ENCODE data around the gene MYO9B.

The MYO9B gene

DNA sequence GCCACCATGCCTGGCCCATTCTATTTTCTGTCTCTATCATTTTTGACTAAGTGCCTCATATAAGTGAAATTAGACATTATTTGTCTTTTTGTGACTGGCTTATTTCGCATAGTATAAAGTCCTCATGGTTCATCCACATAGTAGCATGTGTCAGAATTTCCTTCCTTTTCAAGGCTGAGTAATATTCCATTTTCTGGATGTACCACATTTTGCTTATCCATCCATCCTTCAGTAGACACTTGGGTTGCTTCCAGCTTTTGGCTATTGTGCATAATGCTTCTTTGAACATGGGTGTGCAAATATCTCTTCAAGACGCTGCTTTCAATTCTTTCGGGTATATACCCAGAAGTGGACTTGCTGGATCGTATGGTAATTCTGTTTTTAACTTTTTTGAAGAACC is 88.1 kb downstream of the MYO9B start:
- Histone ChIP-seq H3K4me2 (ENCODE audit: low read length) (no peak overlapping the region), H3K4me3 (ENCODE audit: low read length) (no peak overlapping the region), H3K9ac (ENCODE audit: low read length) (no peak overlapping the region), H3K36me3 (replicated peaks; ENCODE audit: low read depth, low read length) (peaks cover 70% of the 10 kb centered on the region), H3K27me3 (ENCODE audit: low read depth, low read length) (no peaks in the 10 kb centered on the region), H4K20me1 (ENCODE audit: insufficient read depth, low read length) (no peaks in the 10 kb centered on the region; the same call in 1 of the 2 replicates), H2AFZ (ENCODE audit: low read depth, low read length) (no peak overlapping the region), H3K9me3 (ENCODE audit: insufficient read depth, low read length) (no peaks in the 10 kb centered on the region), H3K79me2 (ENCODE audit: low read length) (no peaks in the 10 kb centered on the region), H3K4me1 (ENCODE audit: low read length) (no peaks in the 10 kb centered on the region), H3K27ac (ENCODE audit: low read length) (no peak overlapping the region)
- no peak for TF ChIP-seq CTCF (IDR thresholded peaks at IDR 0.05; ENCODE audit: low read depth, low read length)
- TF ChIP-seq EZH2phosphoT487 (IDR thresholded peaks at IDR 0.05; ENCODE audit: low read depth) = no peak

GRCh38 chr19:17164639-17165038 is 89.1 kb downstream of the MYO9B start:
- Histone ChIP-seq H3K9ac (ENCODE audit: low read length) (no peak overlapping the region), H4K20me1 (ENCODE audit: insufficient read depth, low read length) (no peaks in the 10 kb centered on the region; the same call in 1 of the 2 replicates), H2AFZ (ENCODE audit: low read depth, low read length) (no peak overlapping the region), H3K4me2 (ENCODE audit: low read length) (no peak overlapping the region), H3K79me2 (ENCODE audit: low read length) (no peaks in the 10 kb centered on the region), H3K27ac (ENCODE audit: low read length) (no peak overlapping the region), H3K27me3 (ENCODE audit: low read depth, low read length) (no peaks in the 10 kb centered on the region), H3K36me3 (replicated peaks; ENCODE audit: low read depth, low read length) (peaks cover 71% of the 10 kb centered on the region), H3K9me3 (ENCODE audit: insufficient read depth, low read length) (no peaks in the 10 kb centered on the region), H3K4me3 (ENCODE audit: low read length) (no peak overlapping the region), H3K4me1 (ENCODE audit: low read length) (no peaks in the 10 kb centered on the region)
- TF ChIP-seq CTCF (IDR thresholded peaks at IDR 0.05; ENCODE audit: low read depth, low read length) (no peak), EZH2phosphoT487 (IDR thresholded peaks at IDR 0.05; ENCODE audit: low read depth) (no peak)

- Histone ChIP-seq H3K36me3 (replicated peaks; ENCODE audit: low read depth, low read length) (peaks cover 70% of the 10 kb centered on the region), H3K27ac (ENCODE audit: low read length) (no peak overlapping the region)
- no peak for TF ChIP-seq EZH2phosphoT487 (IDR thresholded peaks at IDR 0.05; ENCODE audit: low read depth)
- no peak for TF ChIP-seq CTCF (IDR thresholded peaks at IDR 0.05; ENCODE audit: low read depth, low read length)
Measured at GRCh38 chr19:17165715-17166114, 90.1 kb downstream of the MYO9B start.

DNA sequence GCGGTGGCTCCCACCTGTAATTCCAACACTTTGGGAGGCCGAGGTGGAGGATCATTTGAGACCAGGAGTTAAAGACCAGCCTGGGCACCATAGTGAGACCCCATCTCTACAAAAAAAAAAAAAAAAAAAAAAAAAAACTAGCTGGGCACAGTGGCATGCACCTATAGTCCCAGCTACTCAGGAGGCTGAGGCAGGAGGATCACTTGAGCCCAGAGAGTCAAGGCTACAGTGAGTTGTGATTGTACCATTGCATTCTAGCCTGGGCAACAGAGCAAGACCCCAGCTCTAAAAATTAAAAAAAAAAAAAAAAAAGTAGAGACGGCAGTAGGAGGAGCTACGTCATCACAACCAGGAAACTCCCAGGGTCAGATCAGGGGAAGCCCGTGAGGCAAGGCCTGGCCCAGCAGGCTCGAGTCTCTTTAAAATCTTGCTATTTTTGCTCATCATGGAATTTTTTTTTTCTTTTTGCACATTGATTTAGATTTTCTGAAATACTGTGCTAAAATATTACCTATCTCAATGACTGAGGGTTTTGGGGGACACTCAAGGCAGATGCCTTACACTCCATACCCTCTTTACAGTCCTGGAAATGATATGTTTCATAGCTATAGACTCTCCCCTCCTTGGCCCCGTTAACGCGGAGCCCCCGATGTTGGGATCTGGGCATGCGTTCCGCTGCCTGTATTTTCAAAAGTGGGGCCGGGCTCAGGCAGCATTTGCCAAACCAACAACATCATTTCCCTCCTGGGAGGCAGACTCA is 95.1 kb downstream of the MYO9B start:
- TF ChIP-seq CTCF (IDR thresholded peaks at IDR 0.05; ENCODE audit: low read depth, low read length) (no peak), EZH2phosphoT487 (IDR thresholded peaks at IDR 0.05; ENCODE audit: low read depth) (no peak)
- no peaks in the 10 kb centered on the region for H3K79me2 ChIP-seq (ENCODE audit: low read length)
- H3K4me1 ChIP-seq (ENCODE audit: low read length) = peaks cover 16% of the 10 kb centered on the region
- H4K20me1 ChIP-seq (ENCODE audit: insufficient read depth, low read length) = no peaks in the 10 kb centered on the region
- peak overlapping the region; percentile 7; the same call in 1 of the 2 replicates for H3K4me3 ChIP-seq (ENCODE audit: low read length)
- peak overlapping the region; percentile 44; the same call in 1 of the 2 replicates for H3K9ac ChIP-seq (ENCODE audit: low read length)
- peak overlapping the region; percentile 81 for H3K27ac ChIP-seq (ENCODE audit: low read length)
- no peaks in the 10 kb centered on the region for H3K9me3 ChIP-seq (ENCODE audit: insufficient read depth, low read length)
- H3K27me3 ChIP-seq (ENCODE audit: low read depth, low read length) = no peaks in the 10 kb centered on the region
- peak overlapping the region; percentile 55; the same call in 1 of the 2 replicates for H3K4me2 ChIP-seq (ENCODE audit: low read length)
- no peak overlapping the region for H2AFZ ChIP-seq (ENCODE audit: low read depth, low read length)
- H3K36me3 ChIP-seq (replicated peaks; ENCODE audit: low read depth, low read length) = peaks cover 62% of the 10 kb centered on the region

More at GRCh38 chr19:17165715-17166114, 90.1 kb downstream of the MYO9B start:
- H3K4me2 ChIP-seq (ENCODE audit: low read length) = no peak overlapping the region
- H4K20me1 ChIP-seq (ENCODE audit: insufficient read depth, low read length) = no peaks in the 10 kb centered on the region
- peaks cover 8% of the 10 kb centered on the region for H3K4me1 ChIP-seq (ENCODE audit: low read length)
- no peak overlapping the region for H2AFZ ChIP-seq (ENCODE audit: low read depth, low read length)
- H3K9me3 ChIP-seq (ENCODE audit: insufficient read depth, low read length) = no peaks in the 10 kb centered on the region
- H3K9ac ChIP-seq (ENCODE audit: low read length) = no peak overlapping the region
- H3K27me3 ChIP-seq (ENCODE audit: low read depth, low read length) = no peaks in the 10 kb centered on the region
- no peaks in the 10 kb centered on the region for H3K79me2 ChIP-seq (ENCODE audit: low read length)
- no peak overlapping the region for H3K4me3 ChIP-seq (ENCODE audit: low read length)

Data from OCI-LY3 (cell line).